Sigmoid colon (tissue), 7 donors: ENCODE measurements around the gene NUDT1. TPM values are rescaled to one million over a fixed set of nuclear protein-coding genes. Genes with fewer than 3 reads are reported as not detected.

ENCODE experiments used
- DNase-seq: peaks from one replicate; pipeline ENCODE4 v3.0.0-alpha.2; 2019
- H3K27ac ChIP-seq, 4 donors: fragments of 200-600 bp; sonication (generic); one replicate each; pipeline ENCODE4 v1.5.1; 2016 to 2019; ENCODE audit warnings: mild to moderate bottlenecking in 1 of 4
- H3K27me3 ChIP-seq, 3 donors: fragments of 200-600 bp; sonication (generic); one replicate each; pipeline ENCODE4 v1.5.1; 2019; ENCODE audit warnings: mild to moderate bottlenecking in 1 of 3
- H3K36me3 ChIP-seq, 4 donors: fragments of 200-600 bp; sonication (generic); one replicate each; pipeline ENCODE4 v1.5.1; 2016 to 2019
- H3K4me1 ChIP-seq, 4 donors: fragments of 200-600 bp; sonication (generic); one replicate each; pipeline ENCODE4 v1.5.1; 2017 to 2019
- H3K4me3 ChIP-seq, 4 donors: fragments of 200-600 bp; sonication (generic); one replicate each; pipeline ENCODE4 v1.5.1; 2017 to 2019; ENCODE audit warnings: mild to moderate bottlenecking in 2 of 4, moderate library complexity in 1 of 4
- H3K9me3 ChIP-seq, 4 donors: fragments of 200-600 bp in 3 of 4; sonication (generic) in 3 of 4; one replicate each; pipeline versions ENCODE4 v1.5.1 to v1.6.1; 2013 to 2019
- CTCF ChIP-seq, 4 experiments: fragments of 450-650 bp in 3 of 4; fragments of 200-600 bp in 1 of 4; IDR thresholded peaks; one replicate each; pipeline ENCODE4 v1.5.1; 2016 to 2019; ENCODE audit warnings: antibody characterized with exemption in 4 of 4, mild to moderate bottlenecking in 3 of 4, moderate library complexity in 2 of 4
- EP300 ChIP-seq, 4 donors: sonication (generic); formaldehyde crosslinking; IDR thresholded peaks; one replicate each; pipeline ENCODE4 v1.6.1; 2017; ENCODE audit warnings: antibody characterized with exemption in 4 of 4
- POLR2A ChIP-seq, 2 donors: fragments of 450-650 bp; IDR thresholded peaks; one replicate each; pipeline ENCODE4 v1.6.1; 2016; ENCODE audit warnings: antibody characterized with exemption in 2 of 2, mild to moderate bottlenecking in 2 of 2, moderate library complexity in 2 of 2
- POLR2AphosphoS5 ChIP-seq, 4 donors: sonication (generic); formaldehyde crosslinking; IDR thresholded peaks; one replicate each; pipeline ENCODE4 v1.6.1; 2017; ENCODE audit warnings: antibody characterized with exemption in 4 of 4
- WGBS, 2 donors: extraction: QIAGEN DNeasy Blood & Tissue Kit; methylation state at CpG; one replicate each; pipeline ENCODE4 v1.1.7; 2013; 5-methylcytosine and 5-hydroxymethylcytosine counted together
- intact Hi-C: fragments of 100-400 bp; cut with DNase I; formaldehyde crosslinking; loops from one replicate; pipeline ENCODE4 v1.15.1; 2023
- polyA plus RNA-seq, 3 donors: library from polyadenylated mRNA; stranded (reverse); fragments of 200-250 nt; gene quantifications; one replicate each; pipeline ENCODE4 v1.2.3, GENCODE V29; 2013
- total RNA-seq, 4 donors: library from RNA; depleted of rRNA; stranded (reverse); fragments of >200 nt; gene quantifications; one replicate each; pipeline ENCODE4 v1.1.0, GENCODE V29; 2016
- donor health status: healthy with polysubstance abuse.
- donor health status: Bipolar disorder and iron deficiency.
- donor health status: healthy.

The NUDT1 gene
- total and polyA plus RNA-seq, 7 donors = 13.3 to 46.9 (median 27.0) TPM

GRCh38 chr7:2289111-2289586 is 47.1 kb downstream of the NUDT1 start:
- DNase-seq = no peak
- H3K4me1 ChIP-seq = no peaks in the 10 kb centered on the region
- no peaks in the 10 kb centered on the region for H3K27me3 ChIP-seq
- WGBS, 2 donors = 87 to 92% methylated on average over 20 of the region's 20 CpGs
- no peaks in the 10 kb centered on the region for H3K36me3 ChIP-seq
- intact Hi-C loops = no loop called here
- TF ChIP-seq POLR2AphosphoS5 (IDR thresholded peaks at IDR 0.05) (no peak), POLR2A (IDR thresholded peaks at IDR 0.05) (no peak), EP300 (IDR thresholded peaks at IDR 0.05) (no peak), CTCF (IDR thresholded peaks at IDR 0.05) (no peak)
- no peak overlapping the region for H3K4me3 ChIP-seq
- no peaks in the 10 kb centered on the region for H3K9me3 ChIP-seq
- H3K27ac ChIP-seq = no peak overlapping the region

- 89 to 95% methylated on average over 13 of the region's 13 CpGs for WGBS, 2 donors
- Histone ChIP-seq H3K4me1 (no peaks in the 10 kb centered on the region), H3K27ac (no peak overlapping the region), H3K27me3 (no peaks in the 10 kb centered on the region), H3K9me3 (no peaks in the 10 kb centered on the region), H3K4me3 (no peak overlapping the region), H3K36me3 (no peaks in the 10 kb centered on the region)
- TF ChIP-seq POLR2AphosphoS5 (IDR thresholded peaks at IDR 0.05) = no peak
- TF ChIP-seq EP300 (IDR thresholded peaks at IDR 0.05) = no peak
- no peak for TF ChIP-seq POLR2A (IDR thresholded peaks at IDR 0.05)
- no peak for TF ChIP-seq CTCF (IDR thresholded peaks at IDR 0.05)
- DNase-seq = no peak
- intact Hi-C loops = no loop called here
Measured at GRCh38 chr7:2289621-2290020, 47.6 kb downstream of the NUDT1 start.

GRCh38 chr7:2290877-2291276 is 48.9 kb downstream of the NUDT1 start:
- TF ChIP-seq CTCF (IDR thresholded peaks at IDR 0.05) = no peak
- TF ChIP-seq POLR2A (IDR thresholded peaks at IDR 0.05) = no peak
- no peak for TF ChIP-seq EP300 (IDR thresholded peaks at IDR 0.05)
- no peak for TF ChIP-seq POLR2AphosphoS5 (IDR thresholded peaks at IDR 0.05)

GRCh38 chr7:2295936-2296620 is 54.1 kb downstream of the NUDT1 start:
- 83 to 85% methylated on average over 6 of the region's 6 CpGs for WGBS, 2 donors
- H3K9me3 ChIP-seq = no peaks in the 10 kb centered on the region
- DNase-seq = no peak
- H3K4me1 ChIP-seq = no peaks in the 10 kb centered on the region
- no peak overlapping the region for H3K27ac ChIP-seq
- TF ChIP-seq EP300 (IDR thresholded peaks at IDR 0.05) (no peak), POLR2A (IDR thresholded peaks at IDR 0.05) (no peak), CTCF (IDR thresholded peaks at IDR 0.05) (no peak), POLR2AphosphoS5 (IDR thresholded peaks at IDR 0.05) (no peak)
- intact Hi-C loops = no loop called here
- H3K4me3 ChIP-seq = no peak overlapping the region
- no peaks in the 10 kb centered on the region for H3K36me3 ChIP-seq
- no peaks in the 10 kb centered on the region for H3K27me3 ChIP-seq

More at GRCh38 chr7:2290877-2291276, 48.9 kb downstream of the NUDT1 start:
- Histone ChIP-seq H3K27ac (no peak overlapping the region), H3K36me3 (no peaks in the 10 kb centered on the region), H3K4me1 (no peaks in the 10 kb centered on the region), H3K27me3 (no peaks in the 10 kb centered on the region), H3K9me3 (no peaks in the 10 kb centered on the region), H3K4me3 (no peak overlapping the region)
- WGBS, 2 donors = 95 to 97% methylated on average over 6 of the region's 6 CpGs
- DNase-seq = no peak
- intact Hi-C loops = no loop called here

GRCh38 chr7:2296832-2297231 is 54.8 kb downstream of the NUDT1 start:
- no peak overlapping the region for H3K4me3 ChIP-seq
- no peaks in the 10 kb centered on the region for H3K36me3 ChIP-seq
- WGBS, 2 donors = 92 to 96% methylated on average over 6 of the region's 6 CpGs
- H3K4me1 ChIP-seq = no peaks in the 10 kb centered on the region
- no peaks in the 10 kb centered on the region for H3K9me3 ChIP-seq
- DNase-seq = no peak
- H3K27ac ChIP-seq = no peak overlapping the region
- H3K27me3 ChIP-seq = no peaks in the 10 kb centered on the region
- intact Hi-C loops = no loop called here
- TF ChIP-seq EP300 (IDR thresholded peaks at IDR 0.05) (no peak), CTCF (IDR thresholded peaks at IDR 0.05) (no peak), POLR2A (IDR thresholded peaks at IDR 0.05) (no peak), POLR2AphosphoS5 (IDR thresholded peaks at IDR 0.05) (no peak)
